ENCODE results near the gene TMEM203. TPM values are rescaled to one million over a fixed set of nuclear protein-coding genes. Genes with fewer than 3 reads are reported as not detected.

Gene TMEM203
- total and polyA plus RNA-seq, 2 of the 13 experiments (the other 11 are each of a cell fraction or from before 2014, with no cell fraction given): 23.4 to 36.7 TPM

DNA sequence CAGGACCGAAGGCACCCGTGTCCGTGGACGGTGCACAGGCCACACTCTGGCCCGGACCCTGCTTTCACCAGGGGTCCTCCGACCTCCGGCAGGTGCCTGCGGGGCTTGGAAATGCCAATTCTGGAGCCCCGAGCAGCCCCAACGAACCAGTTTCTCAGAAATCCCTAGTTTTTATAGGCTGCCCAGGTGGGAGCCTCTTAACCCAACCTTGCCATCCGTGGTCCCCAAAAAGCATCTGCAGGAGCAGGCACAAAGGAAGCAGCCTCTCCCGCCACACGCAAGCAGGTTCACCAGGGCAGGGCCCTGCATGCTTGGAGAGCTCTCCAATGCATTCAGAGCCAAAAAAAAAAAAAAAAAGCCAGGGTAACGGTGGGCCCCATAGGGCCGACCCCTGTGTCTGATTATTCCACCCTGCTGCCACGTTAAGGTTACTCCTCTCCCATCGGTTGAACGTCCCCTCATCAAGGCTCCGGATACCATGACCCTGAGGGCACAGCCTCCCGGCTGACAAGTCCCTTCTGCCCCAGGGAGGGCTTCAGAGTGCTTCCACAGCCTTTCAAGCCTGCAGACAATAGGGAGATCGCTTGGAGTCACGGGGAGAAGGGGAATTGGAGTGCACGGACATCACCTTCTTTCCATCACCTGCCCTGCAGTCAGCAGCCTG, 4.1 kb downstream of the TMEM203 start (continued):
- TF ChIP-seq, protein P1, sequence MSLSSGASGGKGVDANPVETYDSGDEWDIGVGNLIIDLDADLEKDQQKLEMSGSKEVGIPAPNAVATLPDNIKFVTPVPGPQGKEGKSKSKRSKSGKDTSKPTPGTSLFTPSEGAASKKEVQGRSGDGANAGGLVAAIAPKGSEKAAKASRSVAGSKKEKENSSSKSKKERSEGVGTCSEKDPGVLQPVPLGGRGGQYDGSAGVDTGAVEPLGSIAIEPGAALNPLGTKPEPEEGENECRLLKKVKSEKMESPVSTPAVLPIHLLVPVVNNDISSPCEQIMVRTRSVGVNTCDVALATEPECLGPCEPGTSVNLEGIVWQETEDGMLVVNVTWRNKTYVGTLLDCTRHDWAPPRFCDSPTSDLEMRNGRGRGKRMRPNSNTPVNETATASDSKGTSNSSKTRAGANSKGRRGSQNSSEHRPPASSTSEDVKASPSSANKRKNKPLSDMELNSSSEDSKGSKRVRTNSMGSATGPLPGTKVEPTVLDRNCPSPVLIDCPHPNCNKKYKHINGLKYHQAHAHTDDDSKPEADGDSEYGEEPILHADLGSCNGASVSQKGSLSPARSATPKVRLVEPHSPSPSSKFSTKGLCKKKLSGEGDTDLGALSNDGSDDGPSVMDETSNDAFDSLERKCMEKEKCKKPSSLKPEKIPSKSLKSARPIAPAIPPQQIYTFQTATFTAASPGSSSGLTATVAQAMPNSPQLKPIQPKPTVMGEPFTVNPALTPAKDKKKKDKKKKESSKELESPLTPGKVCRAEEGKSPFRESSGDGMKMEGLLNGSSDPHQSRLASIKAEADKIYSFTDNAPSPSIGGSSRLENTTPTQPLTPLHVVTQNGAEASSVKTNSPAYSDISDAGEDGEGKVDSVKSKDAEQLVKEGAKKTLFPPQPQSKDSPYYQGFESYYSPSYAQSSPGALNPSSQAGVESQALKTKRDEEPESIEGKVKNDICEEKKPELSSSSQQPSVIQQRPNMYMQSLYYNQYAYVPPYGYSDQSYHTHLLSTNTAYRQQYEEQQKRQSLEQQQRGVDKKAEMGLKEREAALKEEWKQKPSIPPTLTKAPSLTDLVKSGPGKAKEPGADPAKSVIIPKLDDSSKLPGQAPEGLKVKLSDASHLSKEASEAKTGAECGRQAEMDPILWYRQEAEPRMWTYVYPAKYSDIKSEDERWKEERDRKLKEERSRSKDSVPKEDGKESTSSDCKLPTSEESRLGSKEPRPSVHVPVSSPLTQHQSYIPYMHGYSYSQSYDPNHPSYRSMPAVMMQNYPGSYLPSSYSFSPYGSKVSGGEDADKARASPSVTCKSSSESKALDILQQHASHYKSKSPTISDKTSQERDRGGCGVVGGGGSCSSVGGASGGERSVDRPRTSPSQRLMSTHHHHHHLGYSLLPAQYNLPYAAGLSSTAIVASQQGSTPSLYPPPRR (CRISPR knock-in tag; IDR thresholded peaks at IDR 0.05; ENCODE audit: borderline replicate concordance): peak; percentile 3; the same call in 1 of the 2 replicates
- TF ChIP-seq, protein P2, sequence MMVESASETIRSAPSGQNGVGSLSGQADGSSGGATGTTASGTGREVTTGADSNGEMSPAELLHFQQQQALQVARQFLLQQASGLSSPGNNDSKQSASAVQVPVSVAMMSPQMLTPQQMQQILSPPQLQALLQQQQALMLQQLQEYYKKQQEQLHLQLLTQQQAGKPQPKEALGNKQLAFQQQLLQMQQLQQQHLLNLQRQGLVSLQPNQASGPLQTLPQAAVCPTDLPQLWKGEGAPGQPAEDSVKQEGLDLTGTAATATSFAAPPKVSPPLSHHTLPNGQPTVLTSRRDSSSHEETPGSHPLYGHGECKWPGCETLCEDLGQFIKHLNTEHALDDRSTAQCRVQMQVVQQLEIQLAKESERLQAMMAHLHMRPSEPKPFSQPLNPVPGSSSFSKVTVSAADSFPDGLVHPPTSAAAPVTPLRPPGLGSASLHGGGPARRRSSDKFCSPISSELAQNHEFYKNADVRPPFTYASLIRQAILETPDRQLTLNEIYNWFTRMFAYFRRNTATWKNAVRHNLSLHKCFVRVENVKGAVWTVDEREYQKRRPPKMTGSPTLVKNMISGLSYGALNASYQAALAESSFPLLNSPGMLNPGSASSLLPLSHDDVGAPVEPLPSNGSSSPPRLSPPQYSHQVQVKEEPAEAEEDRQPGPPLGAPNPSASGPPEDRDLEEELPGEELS (CRISPR knock-in tag; IDR thresholded peaks at IDR 0.05): no peak
- TF ChIP-seq ZNF501 (CRISPR knock-in tag; IDR thresholded peaks at IDR 0.05) (peak; percentile 21; the same call in 1 of the 2 replicates), ZNF761 (CRISPR knock-in tag; conservative IDR thresholded peaks at IDR 0.05) (0 out of 2 replicates have a peak, but pooled peaks have one; percentile 26), ADNP (CRISPR knock-in tag; IDR thresholded peaks at IDR 0.05) (no peak), ZNF678 (CRISPR knock-in tag; IDR thresholded peaks at IDR 0.05) (no peak), ZNF841 (CRISPR knock-in tag; IDR thresholded peaks at IDR 0.05; ENCODE audit: borderline replicate concordance) (no peak), NCOR1 (IDR thresholded peaks at IDR 0.05; ENCODE audit: borderline replicate concordance, low read length) (peak; percentile 21; the same call in 1 of the 2 replicates), AKAP8 (CRISPR knock-in tag; IDR thresholded peaks at IDR 0.05) (peak; percentile 53), ZNF20 (CRISPR knock-in tag; IDR thresholded peaks at IDR 0.05) (no peak)
- TF ChIP-seq, protein P3, sequence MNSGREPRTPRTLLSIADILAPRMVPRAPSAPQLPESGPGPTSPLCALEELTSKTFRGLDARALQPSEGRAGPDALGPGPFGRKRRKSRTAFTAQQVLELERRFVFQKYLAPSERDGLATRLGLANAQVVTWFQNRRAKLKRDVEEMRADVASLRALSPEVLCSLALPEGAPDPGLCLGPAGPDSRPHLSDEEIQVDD (CRISPR knock-in tag; IDR thresholded peaks at IDR 0.05; ENCODE audit: borderline replicate concordance): no peak
- TF ChIP-seq, protein P4, sequence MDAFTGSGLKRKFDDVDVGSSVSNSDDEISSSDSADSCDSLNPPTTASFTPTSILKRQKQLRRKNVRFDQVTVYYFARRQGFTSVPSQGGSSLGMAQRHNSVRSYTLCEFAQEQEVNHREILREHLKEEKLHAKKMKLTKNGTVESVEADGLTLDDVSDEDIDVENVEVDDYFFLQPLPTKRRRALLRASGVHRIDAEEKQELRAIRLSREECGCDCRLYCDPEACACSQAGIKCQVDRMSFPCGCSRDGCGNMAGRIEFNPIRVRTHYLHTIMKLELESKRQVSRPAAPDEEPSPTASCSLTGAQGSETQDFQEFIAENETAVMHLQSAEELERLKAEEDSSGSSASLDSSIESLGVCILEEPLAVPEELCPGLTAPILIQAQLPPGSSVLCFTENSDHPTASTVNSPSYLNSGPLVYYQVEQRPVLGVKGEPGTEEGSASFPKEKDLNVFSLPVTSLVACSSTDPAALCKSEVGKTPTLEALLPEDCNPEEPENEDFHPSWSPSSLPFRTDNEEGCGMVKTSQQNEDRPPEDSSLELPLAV (CRISPR knock-in tag; conservative IDR thresholded peaks at IDR 0.05; ENCODE audit: low read depth): no peak
- TF ChIP-seq, protein P5, sequence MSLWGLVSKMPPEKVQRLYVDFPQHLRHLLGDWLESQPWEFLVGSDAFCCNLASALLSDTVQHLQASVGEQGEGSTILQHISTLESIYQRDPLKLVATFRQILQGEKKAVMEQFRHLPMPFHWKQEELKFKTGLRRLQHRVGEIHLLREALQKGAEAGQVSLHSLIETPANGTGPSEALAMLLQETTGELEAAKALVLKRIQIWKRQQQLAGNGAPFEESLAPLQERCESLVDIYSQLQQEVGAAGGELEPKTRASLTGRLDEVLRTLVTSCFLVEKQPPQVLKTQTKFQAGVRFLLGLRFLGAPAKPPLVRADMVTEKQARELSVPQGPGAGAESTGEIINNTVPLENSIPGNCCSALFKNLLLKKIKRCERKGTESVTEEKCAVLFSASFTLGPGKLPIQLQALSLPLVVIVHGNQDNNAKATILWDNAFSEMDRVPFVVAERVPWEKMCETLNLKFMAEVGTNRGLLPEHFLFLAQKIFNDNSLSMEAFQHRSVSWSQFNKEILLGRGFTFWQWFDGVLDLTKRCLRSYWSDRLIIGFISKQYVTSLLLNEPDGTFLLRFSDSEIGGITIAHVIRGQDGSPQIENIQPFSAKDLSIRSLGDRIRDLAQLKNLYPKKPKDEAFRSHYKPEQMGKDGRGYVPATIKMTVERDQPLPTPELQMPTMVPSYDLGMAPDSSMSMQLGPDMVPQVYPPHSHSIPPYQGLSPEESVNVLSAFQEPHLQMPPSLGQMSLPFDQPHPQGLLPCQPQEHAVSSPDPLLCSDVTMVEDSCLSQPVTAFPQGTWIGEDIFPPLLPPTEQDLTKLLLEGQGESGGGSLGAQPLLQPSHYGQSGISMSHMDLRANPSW (CRISPR knock-in tag; IDR thresholded peaks at IDR 0.05; ENCODE audit: borderline replicate concordance): no peak
- TF ChIP-seq, protein P6, sequence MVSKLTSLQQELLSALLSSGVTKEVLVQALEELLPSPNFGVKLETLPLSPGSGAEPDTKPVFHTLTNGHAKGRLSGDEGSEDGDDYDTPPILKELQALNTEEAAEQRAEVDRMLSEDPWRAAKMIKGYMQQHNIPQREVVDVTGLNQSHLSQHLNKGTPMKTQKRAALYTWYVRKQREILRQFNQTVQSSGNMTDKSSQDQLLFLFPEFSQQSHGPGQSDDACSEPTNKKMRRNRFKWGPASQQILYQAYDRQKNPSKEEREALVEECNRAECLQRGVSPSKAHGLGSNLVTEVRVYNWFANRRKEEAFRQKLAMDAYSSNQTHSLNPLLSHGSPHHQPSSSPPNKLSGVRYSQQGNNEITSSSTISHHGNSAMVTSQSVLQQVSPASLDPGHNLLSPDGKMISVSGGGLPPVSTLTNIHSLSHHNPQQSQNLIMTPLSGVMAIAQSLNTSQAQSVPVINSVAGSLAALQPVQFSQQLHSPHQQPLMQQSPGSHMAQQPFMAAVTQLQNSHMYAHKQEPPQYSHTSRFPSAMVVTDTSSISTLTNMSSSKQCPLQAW (CRISPR knock-in tag; IDR thresholded peaks at IDR 0.05): no peak; the same call in 1 of the 2 replicates
